ENCODE data around the gene NECTIN2.

GRCh38 chr19:44871809-44872208 is 25.7 kb downstream of the NECTIN2 start:
- TF ChIP-seq BACH2 (CRISPR knock-in tag; IDR thresholded peaks at IDR 0.05; ENCODE audit: borderline replicate concordance) = no peak
- no peak for TF ChIP-seq ZC3H10 (CRISPR knock-in tag; IDR thresholded peaks at IDR 0.05)
- no peak for TF ChIP-seq CSDC2 (CRISPR knock-in tag; IDR thresholded peaks at IDR 0.05)
- no peak for TF ChIP-seq ZFP30 (CRISPR knock-in tag; IDR thresholded peaks at IDR 0.05)
- TF ChIP-seq CSRNP3 (CRISPR knock-in tag; IDR thresholded peaks at IDR 0.05) = no peak
- TF ChIP-seq CREB5 (CRISPR knock-in tag; IDR thresholded peaks at IDR 0.05; ENCODE audit: low read depth) = no peak
- TF ChIP-seq PATZ1 (CRISPR knock-in tag; IDR thresholded peaks at IDR 0.05; ENCODE audit: borderline replicate concordance) = no peak
- no peak for TF ChIP-seq ZFP3 (CRISPR knock-in tag; IDR thresholded peaks at IDR 0.05)
- TF ChIP-seq TSHZ2 (CRISPR knock-in tag; IDR thresholded peaks at IDR 0.05) = no peak
- TF ChIP-seq POU6F1 (CRISPR knock-in tag; IDR thresholded peaks at IDR 0.05; ENCODE audit: borderline replicate concordance, low read depth) = no peak
- no peak for TF ChIP-seq TCF4 (CRISPR knock-in tag; IDR thresholded peaks at IDR 0.05; ENCODE audit: borderline replicate concordance)
- no peak for TF ChIP-seq ZNF8 (CRISPR knock-in tag; IDR thresholded peaks at IDR 0.05)

Measured in SK-N-SH treated with all-trans-retinoic acid at 6 μM for 48 hours (cell line).